GM12873 (cell line): ENCODE results near the gene EIF4G3.

ENCODE experiments used
- TF ChIP-seq, protein P1 (sequence below): IDR thresholded peaks from 2 replicates; pipeline ENCODE4 v1.5.1; 2012; ENCODE audit warnings: low read depth, mild to moderate bottlenecking, moderate library complexity, low read length, control low read depth; ENCODE audit not compliant: insufficient read depth; ENCODE audit errors: missing control alignments

The EIF4G3 gene

GRCh38 chr1:20896826-20897225 is 279.9 kb downstream of the EIF4G3 start:
- TF ChIP-seq, protein P1, sequence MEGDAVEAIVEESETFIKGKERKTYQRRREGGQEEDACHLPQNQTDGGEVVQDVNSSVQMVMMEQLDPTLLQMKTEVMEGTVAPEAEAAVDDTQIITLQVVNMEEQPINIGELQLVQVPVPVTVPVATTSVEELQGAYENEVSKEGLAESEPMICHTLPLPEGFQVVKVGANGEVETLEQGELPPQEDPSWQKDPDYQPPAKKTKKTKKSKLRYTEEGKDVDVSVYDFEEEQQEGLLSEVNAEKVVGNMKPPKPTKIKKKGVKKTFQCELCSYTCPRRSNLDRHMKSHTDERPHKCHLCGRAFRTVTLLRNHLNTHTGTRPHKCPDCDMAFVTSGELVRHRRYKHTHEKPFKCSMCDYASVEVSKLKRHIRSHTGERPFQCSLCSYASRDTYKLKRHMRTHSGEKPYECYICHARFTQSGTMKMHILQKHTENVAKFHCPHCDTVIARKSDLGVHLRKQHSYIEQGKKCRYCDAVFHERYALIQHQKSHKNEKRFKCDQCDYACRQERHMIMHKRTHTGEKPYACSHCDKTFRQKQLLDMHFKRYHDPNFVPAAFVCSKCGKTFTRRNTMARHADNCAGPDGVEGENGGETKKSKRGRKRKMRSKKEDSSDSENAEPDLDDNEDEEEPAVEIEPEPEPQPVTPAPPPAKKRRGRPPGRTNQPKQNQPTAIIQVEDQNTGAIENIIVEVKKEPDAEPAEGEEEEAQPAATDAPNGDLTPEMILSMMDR, result no peak

DNA sequence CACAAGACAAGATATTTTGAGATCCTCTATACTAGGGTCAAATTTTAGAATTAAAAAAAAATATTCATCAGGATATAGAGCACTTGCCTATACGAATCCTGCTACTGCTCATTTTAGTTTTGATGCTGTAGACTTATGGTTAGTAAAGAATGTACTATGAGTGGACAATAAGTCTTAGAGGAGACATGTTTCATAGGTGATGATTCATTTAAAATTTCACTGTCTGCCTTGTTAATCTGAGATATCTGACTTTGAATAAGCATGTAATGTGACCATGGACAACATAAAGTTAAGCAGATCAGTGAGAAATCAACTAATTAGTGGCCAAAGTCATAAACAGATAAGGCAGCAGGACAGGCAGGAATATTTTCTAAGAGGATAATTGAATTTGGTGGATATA is 282.8 kb downstream of the EIF4G3 start:
- TF ChIP-seq, protein P1, result no peak

DNA sequence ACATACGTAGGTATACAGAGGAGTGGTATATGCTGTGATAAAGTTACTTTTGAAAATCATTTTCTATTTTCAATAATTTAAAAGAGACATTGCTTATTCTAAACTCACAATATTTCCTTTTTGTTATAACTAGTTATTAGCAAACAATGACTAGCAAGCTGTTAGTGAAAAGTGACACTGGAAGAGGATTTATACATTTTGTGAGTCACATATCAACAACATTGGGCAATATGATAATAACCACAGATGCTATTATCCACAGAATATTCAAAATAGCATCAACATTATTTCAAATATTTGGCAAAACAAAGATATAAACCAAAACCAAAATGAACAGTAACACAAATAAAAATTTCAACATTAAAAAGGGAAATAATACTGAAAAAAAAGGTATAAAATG is 285.6 kb downstream of the EIF4G3 start:
- TF ChIP-seq, protein P1, result no peak

DNA sequence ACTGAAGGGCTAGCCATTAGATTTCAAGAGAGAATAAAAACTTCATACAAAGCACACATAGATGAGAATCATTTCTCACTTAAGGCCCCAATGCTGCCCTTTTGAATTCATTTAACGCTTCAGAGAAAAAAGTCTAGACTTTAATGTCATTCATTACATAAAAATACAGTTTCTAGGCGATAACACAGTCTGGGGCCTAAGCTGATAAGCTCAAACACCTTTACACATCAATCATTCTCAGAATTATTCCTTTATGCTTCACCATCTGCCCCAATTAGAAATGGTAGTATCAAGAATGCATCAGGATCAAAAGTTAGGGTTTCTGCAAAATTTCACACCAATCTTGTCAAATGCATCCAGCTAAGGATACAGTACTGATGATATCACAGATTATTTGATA is 289.5 kb downstream of the EIF4G3 start:
- TF ChIP-seq, protein P1, result no peak

- TF ChIP-seq, protein P1, result no peak
Measured at GRCh38 chr1:20885121-20885520, 291.6 kb downstream of the EIF4G3 start.

GRCh38 chr1:20884513-20884912 is 292.2 kb downstream of the EIF4G3 start:
- TF ChIP-seq, protein P1, result no peak

DNA sequence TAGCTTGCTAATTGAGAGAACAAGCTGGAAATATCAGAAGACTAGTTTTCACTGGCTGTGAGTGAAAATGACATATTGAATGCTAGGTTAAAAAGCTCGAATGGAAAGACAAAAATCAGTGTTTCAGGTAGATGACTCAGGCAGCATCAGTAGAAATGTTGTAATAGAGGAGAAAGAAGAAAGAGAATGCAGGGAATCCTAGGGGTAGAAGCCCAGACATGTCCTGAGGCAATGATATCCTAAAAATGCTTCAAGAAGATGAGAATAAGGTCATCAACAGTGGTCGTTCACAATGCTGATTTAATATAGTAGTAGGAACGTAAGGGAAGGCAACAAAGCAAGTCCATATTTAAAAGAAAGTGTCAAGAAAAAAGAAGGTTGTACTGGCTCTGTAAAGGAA is 292.9 kb downstream of the EIF4G3 start:
- TF ChIP-seq, protein P1, result no peak
